LNCAP (cell line): ENCODE results near the gene MORF4L1.

ENCODE experiments used
- TF ChIP-seq, protein P1 (sequence below): fragments of 450-650 bp; IDR thresholded peaks from 2 replicates; pipeline ENCODE4 v1.5.1; 2017; ENCODE audit warnings: mild to moderate bottlenecking

MORF4L1 gene

DNA sequence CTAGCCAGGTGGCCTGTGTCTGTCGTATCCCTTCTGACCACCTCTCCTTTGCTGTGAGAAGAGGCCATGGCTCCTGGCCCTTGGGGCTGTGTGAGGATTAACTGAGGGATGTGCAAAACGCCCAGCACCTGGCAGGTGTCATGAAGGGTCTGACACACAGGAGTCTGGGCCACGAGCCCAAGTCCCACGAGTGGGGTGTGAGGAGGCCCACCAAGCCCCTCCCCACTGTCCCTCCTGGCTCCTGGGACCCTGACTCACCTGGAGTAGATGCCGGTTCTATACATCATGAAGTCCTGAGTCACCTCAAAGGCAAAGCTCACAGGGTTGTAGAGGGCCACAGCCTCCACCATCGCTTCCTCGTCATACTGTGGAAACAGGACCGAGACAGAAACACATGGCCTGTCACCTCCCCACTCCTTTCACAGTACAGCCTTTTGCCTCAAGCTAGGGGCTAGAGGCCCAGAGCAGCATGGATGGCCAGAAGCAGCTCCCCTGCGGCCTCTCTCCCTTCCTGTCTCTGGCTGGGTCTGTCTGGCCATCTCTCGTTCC lies 52.5 kb downstream of the MORF4L1 start:
- TF ChIP-seq, protein P1, sequence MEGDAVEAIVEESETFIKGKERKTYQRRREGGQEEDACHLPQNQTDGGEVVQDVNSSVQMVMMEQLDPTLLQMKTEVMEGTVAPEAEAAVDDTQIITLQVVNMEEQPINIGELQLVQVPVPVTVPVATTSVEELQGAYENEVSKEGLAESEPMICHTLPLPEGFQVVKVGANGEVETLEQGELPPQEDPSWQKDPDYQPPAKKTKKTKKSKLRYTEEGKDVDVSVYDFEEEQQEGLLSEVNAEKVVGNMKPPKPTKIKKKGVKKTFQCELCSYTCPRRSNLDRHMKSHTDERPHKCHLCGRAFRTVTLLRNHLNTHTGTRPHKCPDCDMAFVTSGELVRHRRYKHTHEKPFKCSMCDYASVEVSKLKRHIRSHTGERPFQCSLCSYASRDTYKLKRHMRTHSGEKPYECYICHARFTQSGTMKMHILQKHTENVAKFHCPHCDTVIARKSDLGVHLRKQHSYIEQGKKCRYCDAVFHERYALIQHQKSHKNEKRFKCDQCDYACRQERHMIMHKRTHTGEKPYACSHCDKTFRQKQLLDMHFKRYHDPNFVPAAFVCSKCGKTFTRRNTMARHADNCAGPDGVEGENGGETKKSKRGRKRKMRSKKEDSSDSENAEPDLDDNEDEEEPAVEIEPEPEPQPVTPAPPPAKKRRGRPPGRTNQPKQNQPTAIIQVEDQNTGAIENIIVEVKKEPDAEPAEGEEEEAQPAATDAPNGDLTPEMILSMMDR: no peak

DNA sequence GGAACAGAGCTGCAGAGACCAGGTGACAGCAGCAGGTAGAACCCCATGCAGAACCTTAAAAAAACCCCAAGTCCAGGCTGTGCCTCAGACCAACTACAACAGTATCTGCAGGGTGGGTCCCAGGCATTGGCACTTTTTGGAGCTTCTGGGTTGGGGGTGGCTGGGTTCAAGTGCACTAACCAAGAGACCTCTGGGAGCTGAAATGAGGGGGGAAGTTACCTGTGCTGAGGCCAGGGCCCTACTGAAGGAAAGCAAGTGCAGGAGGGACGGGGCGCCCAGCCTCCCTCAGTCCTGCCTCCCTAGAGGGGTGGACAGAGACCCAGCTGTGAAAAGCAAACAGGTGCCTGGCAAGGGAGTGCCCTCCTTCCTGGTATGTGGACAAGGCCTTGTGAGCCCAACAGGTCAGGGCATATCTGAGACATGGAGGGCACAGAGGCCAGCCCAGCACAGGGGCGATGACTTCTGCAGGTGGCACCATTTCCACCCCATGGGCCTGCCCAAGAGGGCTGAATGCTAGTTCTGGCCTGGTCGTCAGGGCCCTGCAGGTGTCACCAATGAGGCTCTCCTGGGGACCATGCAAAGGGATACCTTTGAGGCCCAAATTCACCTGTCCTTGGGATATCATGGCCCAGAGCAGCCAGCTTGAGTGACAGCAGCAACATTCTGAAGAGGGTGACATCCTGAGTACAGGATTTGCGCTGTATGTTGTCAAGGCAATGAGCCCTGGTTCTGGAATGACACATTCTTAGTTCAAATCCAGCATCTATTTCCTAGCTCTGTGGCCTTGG lies 53.5 kb downstream of the MORF4L1 start:
- TF ChIP-seq, protein P1: no peak

DNA sequence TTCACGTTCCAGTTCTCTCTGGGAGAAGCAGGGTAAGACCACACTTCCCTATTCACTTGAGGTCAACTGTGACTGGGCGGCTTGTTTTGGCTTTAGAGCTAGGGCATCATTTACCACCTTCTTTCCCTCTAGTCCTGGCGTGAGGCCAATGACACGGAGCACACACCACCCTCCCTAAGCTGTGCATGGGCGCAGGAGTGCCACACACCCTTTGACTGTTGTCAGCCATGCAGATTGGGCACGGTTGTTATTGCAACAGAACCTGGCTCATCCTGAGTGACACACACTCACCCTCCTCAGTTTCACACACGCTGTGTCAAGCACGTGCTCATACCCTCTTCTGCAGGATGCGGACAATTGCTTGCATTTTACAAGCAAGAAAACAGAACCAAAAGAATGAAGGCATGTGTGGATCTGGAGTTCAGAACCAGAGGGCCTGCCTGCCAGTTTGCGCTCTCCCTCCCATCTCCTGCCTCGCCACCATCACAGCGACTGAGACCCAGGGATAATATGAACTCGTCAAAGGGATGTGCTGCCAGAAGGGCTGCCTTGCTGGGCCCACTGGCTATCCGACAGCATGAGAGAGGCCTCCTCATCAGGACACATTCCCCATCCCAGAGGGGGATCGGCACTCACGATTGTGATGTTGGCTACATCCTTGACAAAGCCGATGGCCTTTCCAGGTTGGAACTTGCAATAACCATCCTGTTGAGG lies 54.5 kb downstream of the MORF4L1 start:
- TF ChIP-seq, protein P1: no peak

DNA sequence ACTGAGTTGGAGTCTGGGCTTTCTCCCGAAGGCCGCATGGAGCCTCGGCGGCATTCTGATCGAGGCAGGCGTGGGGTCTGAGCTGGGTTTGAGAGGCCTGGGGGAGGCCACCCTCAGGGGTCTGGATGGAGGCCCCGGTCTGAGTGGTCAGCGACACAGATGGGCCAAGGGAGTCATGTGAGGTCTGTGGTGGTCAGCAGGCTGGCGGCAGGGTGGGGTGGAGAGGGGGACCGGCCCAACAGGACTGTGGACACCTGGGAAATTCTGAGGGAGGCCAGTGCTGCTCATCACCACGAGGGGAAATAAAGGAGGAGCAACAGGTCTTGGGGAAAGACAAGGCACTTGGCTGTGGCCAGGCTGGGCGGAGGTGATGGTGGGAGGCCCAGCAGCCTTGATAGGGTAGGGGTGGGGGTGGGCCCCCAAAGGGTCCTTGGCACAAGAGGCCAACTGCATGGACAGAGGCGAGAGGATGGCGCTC lies 56.0 kb downstream of the MORF4L1 start:
- TF ChIP-seq, protein P1: no peak

DNA sequence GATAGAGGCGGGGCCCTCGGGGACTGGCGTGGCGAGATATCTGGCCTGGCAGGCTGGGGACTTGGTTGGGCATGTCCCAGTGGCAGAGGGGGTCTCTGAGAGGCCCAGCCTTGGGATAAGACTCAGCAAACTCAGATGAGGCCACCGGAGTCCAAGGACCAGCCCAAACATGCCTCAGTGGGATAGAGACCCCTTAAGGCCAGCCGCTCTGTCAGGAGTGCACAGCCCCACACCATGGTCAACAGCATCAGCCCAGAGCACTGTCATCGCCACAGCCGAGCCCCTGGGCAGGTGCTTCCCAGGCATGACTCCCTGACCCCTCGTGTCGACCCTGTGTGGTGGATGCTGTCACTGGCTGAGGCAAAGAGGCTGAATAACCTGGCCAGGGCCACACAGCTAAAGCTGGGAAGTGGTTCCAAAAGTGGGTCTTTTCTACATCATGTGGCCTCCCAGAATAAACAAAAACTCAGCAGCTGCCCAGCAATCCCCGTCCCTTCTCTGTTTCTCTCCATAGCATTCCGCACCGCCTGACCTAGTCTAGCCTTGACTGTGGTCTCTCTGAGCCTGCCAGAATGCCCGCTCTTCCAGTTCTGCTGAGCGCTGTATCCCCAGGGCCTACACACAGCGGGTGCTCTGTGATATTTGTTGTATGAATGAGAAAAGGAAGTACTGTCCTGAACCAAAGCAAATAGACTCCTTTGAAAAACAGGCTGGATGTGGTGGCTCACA lies 57.0 kb downstream of the MORF4L1 start:
- TF ChIP-seq, protein P1: no peak

DNA sequence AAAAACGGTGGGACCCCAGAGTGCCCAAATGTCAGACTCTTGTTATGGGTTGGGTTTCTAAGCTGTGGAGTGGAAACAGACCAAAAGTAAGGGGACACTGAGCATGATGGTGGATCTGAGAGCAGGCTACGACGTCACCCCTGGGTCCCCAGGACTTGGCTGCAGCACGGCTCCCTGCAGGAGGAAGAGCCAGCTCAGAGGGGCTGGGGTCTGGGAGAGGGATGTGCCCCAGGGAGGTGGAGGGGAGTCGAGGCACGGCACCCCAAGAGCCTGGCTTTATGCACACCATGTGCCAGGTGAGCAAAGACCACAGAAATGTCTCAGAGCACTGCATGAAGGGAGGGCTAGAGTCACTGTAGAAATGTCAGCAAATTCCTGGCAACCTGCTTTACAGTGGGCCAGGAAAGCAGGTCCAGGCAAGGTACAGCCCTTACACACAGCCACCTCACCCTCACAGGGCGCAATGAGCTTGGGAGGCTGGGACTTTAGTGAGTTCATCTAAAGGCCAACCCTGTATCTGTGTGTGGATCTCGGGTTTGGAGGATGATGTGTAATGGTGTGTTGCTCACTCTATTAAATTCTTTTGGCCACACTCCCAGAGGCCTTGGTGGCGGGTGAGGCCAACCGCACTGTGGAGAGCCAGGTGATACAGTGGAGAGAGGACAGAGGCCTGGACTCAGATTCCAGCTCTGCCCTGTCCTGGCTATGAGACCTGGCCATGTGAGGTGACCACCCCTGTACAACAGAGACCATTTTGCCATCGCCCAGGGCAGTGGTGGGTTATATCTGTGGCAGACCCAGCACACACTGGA lies 58.1 kb downstream of the MORF4L1 start:
- TF ChIP-seq, protein P1: no peak
